ENCODE results near the gene AKR1B1.

GRCh38 chr7:134461916-134462315 lies 3.0 kb upstream of the AKR1B1 start:
- TF ChIP-seq CTCF (conservative IDR thresholded peaks at IDR 0.05; ENCODE audit: low read length): no peak
- no peak for TF ChIP-seq EZH2phosphoT487 (IDR thresholded peaks at IDR 0.05; ENCODE audit: borderline replicate concordance, low read depth, low read length)

All from OCI-LY7 (cell line).